VCaP (cell line): ENCODE data around the gene GFPT1.

Experiments
- H3K27ac ChIP-seq: fragments of 450-650 bp; 2 replicates; pipeline ENCODE4 v1.5.1; 2017
- CTCF ChIP-seq: fragments of 450-650 bp; conservative IDR thresholded peaks from 2 replicates; pipeline ENCODE4 v1.5.1; 2017; ENCODE audit warnings: mild to moderate bottlenecking, moderate library complexity

Gene GFPT1

DNA sequence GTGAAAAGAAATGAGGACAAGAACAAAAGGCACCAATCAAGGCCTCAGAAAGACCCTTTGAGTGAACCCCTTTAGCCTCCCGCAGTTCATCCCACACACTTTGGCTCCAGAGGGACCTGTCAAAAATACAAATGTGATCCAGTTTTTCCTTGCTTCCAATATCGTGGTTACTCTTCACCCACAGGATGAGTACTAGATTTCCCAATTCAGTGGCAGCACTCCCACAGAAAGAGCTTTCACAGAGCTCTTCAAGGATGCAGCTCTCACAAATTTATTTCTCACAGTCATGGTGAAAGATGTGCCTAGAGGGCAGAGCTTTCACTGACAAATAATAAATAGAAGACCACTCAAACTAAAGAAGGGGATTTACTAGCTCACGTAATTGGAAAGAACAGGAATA lies 3.0 kb upstream of the GFPT1 start:
- TF ChIP-seq CTCF, result no peak
- H3K27ac ChIP-seq, result no peak overlapping the region

DNA sequence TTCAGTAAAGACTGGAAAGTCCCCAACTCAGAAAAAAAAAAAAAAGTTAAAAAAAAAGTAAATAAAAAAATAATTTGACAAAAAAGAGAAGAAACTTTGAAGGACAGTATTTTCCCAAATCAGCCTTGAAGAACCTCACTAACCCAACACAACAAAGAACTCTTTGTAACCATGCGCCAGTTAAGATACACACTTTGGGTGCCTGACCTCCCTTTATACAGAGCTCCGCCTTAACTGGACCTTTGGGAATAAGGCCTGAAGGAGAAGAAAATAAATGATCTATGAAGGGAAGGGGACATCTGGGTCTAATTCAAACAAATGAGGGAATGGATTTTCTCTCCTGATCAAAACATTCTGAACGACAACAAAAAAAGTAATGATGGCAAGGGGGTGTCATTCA lies 2.2 kb upstream of the GFPT1 start:
- H3K27ac ChIP-seq, result no peak overlapping the region
- TF ChIP-seq CTCF, result no peak

GRCh38 chr2:69387770-69388481 lies 899 bp upstream of the GFPT1 start:
- H3K27ac ChIP-seq, result peak overlapping the region; percentile 92
- TF ChIP-seq CTCF, result no peak

- H3K27ac ChIP-seq, result peak overlapping the region; percentile 92
- TF ChIP-seq CTCF, result no peak
Measured at GRCh38 chr2:69386360-69386759, 667 bp downstream of the GFPT1 start.

- H3K27ac ChIP-seq, result peak overlapping the region; percentile 92
- TF ChIP-seq CTCF, result no peak
Measured at GRCh38 chr2:69385443-69386151, 1.4 kb downstream of the GFPT1 start.

DNA sequence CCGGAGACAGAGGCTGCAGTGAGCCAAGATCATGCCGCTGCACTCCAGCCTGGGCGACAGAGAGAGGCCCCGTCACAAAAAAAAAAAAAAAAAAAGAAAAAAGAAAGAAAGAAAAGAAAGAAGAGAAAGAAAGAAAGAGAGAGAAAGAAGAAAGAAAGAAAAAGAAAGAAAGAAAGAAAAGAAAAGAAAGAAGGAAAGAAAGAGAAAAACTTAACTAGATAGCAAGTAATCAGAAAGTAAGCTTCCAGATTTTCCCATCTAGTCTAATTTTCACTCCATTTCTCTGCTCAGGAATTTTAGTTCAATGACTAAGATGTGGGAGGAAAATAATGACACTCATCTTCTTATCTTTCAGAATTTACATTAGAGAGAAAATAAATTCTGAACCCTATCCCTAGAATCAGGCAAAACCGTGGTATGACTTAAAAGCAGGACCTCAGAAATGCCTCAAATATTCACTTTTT lies 2.4 kb downstream of the GFPT1 start:
- no peak for TF ChIP-seq CTCF
- H3K27ac ChIP-seq, result peak overlapping the region; percentile 92; the same call in 1 of the 2 replicates

DNA sequence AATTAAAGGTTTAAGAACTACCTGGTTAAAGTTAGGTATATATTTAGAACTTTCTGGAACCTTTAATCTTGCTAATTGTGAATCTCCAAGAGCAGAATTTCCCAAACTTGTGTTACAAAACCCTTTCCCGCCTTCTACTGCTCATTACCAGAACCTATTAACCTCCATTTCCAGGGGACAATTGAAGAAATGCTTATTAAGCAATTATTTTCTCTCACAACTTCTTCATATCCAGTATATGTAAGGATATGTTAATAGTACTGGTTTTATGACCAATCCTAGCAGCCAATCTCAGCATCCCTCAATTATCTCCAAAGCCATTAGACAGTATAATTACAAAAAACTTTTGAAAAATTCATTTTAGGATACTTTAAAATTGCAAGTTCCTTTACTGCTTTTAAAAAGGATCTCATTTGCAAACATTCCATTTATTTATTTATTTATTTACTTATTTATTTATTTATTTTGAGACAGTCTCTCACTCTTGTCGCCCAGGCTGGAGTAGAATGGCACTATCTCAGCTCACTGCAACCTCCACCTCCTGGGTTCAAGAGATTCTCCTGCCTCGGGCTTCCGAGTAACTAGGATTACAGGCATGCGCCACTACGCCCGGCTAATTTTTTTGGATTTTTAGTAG lies 3.7 kb downstream of the GFPT1 start:
- H3K27ac ChIP-seq, result no peak overlapping the region
- no peak for TF ChIP-seq CTCF
